GM21367 (cell line): ENCODE data around the gene ATP6V1G1.
"Not testable (repeated sequence)": the region's sequence is repeated elsewhere in the genome, so short reads cannot be mapped to it uniquely, and the experiment has no call there.

Source experiments
- ATAC-seq: cut with Tn5 transposase; IDR thresholded peaks from one replicate; pipeline ENCODE4 v1.9.1; 2021; ENCODE audit not compliant: unreplicated experiment

ATP6V1G1 gene

GRCh38 chr9:114576779-114577178 lies 10.8 kb upstream of the ATP6V1G1 start:
- ATAC-seq = not testable (repeated sequence)

GRCh38 chr9:114578134-114578533 lies 9.4 kb upstream of the ATP6V1G1 start:
- ATAC-seq = not testable (repeated sequence)

- no peak for ATAC-seq
Observed at GRCh38 chr9:114580609-114581193, 6.9 kb upstream of the ATP6V1G1 start.

GRCh38 chr9:114583371-114584155 lies 4.0 kb upstream of the ATP6V1G1 start:
- ATAC-seq = no peak

GRCh38 chr9:114588210-114588609 lies 641 bp downstream of the ATP6V1G1 start:
- ATAC-seq = no peak

- ATAC-seq = no peak
Observed at GRCh38 chr9:114588651-114589526, 1.3 kb downstream of the ATP6V1G1 start.

GRCh38 chr9:114590328-114590727 lies 2.8 kb downstream of the ATP6V1G1 start:
- ATAC-seq = no peak

GRCh38 chr9:114591291-114591787 lies 3.8 kb downstream of the ATP6V1G1 start:
- no peak for ATAC-seq

- ATAC-seq = no peak
Observed at GRCh38 chr9:114591849-114592248, 4.3 kb downstream of the ATP6V1G1 start.

- peak; percentile 27 for ATAC-seq
Observed at GRCh38 chr9:114592356-114592755, 4.8 kb downstream of the ATP6V1G1 start.

GRCh38 chr9:114594136-114594535 lies 6.6 kb downstream of the ATP6V1G1 start:
- no peak for ATAC-seq

- ATAC-seq = not testable (repeated sequence)
Observed at GRCh38 chr9:114600502-114601248, 13.1 kb downstream of the ATP6V1G1 start.

GRCh38 chr9:114601787-114602186 lies 14.2 kb downstream of the ATP6V1G1 start:
- not testable (repeated sequence) for ATAC-seq

- no peak for ATAC-seq
Observed at GRCh38 chr9:114602620-114603019, 15.1 kb downstream of the ATP6V1G1 start.

- no peak for ATAC-seq
Observed at GRCh38 chr9:114603248-114603647, 15.7 kb downstream of the ATP6V1G1 start.

GRCh38 chr9:114604989-114605388 lies 17.4 kb downstream of the ATP6V1G1 start:
- no peak for ATAC-seq

- no peak for ATAC-seq
Observed at GRCh38 chr9:114606068-114606467, 18.5 kb downstream of the ATP6V1G1 start.

- no peak for ATAC-seq
Observed at GRCh38 chr9:114606597-114607207, 19.1 kb downstream of the ATP6V1G1 start.

GRCh38 chr9:114607671-114608524 lies 20.3 kb downstream of the ATP6V1G1 start:
- no peak for ATAC-seq

GRCh38 chr9:114608525-114608796 lies 20.9 kb downstream of the ATP6V1G1 start:
- no peak for ATAC-seq
